HG03575 (cell line): ENCODE measurements around the gene CDR2L.
"Not testable (repeated sequence)": the region's sequence is repeated elsewhere in the genome, so short reads cannot be mapped to it uniquely, and the experiment has no call there.

ENCODE experiments used
- ATAC-seq: cut with Tn5 transposase; IDR thresholded peaks from one replicate; pipeline ENCODE4 v1.9.1; 2021; ENCODE audit not compliant: unreplicated experiment, insufficient number of reproducible peaks, low FRiP score; ENCODE audit errors: extremely low read depth

The CDR2L gene

DNA sequence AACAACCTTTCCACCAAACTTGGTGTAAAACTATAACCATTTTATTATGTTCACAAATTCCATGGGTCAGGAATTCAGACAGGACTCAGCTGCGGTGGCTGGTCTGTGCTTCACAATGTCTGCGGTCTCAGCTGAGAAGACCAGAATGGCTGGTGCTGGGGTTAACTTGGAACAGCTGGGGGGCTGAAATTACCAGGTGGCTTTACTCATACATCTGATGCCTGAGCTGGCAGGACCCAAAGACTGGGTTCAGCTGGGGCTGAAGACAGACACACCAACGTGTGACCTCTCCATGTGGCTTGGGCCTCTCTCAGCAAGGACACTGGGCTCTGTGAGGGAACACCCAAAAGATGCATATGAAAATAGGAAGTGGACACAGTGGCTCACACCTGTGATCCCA is 9.2 kb upstream of the CDR2L start:
- ATAC-seq: no peak

DNA sequence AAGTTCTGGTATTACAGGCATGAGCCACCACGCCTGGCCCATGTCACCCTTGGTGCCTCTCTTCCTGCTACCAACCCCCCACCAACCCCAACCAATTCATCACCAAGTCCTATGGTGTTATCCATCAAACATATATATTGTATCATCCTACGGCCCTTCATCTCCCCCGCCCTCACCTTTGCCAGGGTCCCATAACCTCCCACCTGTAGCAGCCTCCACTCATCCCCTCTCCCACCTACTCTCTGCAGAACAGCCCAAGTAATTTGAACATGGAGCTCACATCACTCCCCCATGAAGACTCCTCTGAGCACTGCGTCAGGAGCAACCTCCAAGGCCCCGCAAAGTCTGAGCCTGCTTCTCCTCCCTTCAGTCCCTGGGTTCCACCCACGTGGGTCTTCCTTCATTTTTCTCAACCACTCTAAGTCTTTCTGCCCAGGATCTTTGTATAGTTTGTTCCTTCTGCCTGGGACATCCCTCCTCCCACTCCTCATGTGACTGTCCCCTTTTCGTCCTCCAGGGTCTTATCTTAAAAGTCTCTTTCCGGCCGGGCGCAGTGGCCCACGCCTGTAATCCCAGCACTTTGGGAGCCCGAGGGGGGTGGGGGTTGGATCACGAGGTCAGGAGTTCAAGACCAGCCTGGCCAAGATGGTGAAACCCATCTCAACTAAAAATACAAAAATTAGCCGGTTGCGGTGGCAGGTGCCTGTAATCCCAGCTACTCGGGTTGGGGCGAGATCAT is 7.9 kb upstream of the CDR2L start:
- ATAC-seq: no peak

DNA sequence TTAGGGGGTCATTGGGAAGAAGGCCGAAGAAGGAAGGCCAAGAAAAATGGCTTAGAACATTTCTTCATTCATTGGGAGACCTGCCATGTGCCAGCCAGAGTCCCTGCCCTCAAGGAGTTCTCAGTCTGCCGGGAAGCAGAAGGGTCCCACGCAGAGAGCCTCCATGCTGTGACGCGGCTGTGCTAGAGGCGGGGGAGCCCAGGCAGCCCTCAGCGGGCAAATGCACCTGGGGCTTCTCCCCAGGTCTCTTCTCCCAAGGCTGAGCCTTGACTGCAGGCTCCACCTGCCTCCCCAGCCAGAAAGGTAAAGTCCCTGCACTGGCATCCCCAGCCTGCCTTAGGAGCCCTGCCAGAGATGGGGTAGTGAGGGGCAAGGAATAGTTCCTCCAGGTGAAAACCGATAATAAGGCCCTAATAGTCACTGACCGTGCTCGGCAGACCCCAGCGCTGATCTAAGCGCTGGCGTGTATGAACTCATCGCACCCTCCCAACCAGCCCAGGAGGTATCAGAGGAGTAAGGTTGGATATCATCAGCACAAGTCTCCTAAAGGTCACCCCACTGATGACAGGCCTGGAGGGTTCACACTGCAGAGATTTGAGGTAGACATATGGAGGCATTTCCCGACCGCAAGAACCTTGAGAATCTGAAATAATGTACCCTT is 6.0 kb upstream of the CDR2L start:
- no peak for ATAC-seq

DNA sequence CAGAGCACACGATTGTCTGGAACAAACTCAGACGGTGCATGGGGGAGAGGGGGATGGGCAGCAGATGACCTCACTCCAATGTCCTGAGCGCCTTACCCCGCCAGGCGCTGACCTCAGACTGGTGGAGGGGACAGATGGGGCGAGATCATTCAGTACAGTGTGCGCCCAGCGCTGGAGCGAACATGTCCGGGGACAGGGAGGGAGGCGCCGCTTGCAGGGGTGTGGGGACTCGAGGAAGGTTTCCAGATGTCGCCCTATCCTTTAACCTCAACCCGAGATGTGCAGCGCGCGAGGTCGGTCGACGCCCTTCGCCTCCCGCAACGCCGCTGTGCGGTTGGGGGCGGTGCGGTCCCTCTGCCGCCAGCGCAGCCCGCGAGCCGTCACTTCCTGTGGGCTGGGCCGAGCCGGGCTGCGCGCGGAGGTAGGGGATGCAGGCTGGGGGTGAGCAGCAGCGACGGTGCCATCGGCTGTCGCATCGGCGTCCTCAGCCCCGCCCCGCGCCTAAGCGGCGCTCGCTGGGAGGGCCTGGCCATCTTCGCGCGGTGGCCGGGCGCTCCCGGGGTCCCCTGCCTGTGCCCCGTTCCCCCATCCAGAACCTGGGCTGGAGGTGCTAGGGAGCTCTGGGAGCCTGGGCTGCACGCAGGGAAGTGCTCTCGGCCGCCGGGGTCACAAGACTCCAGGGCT is 5.3 kb upstream of the CDR2L start:
- ATAC-seq: no peak

DNA sequence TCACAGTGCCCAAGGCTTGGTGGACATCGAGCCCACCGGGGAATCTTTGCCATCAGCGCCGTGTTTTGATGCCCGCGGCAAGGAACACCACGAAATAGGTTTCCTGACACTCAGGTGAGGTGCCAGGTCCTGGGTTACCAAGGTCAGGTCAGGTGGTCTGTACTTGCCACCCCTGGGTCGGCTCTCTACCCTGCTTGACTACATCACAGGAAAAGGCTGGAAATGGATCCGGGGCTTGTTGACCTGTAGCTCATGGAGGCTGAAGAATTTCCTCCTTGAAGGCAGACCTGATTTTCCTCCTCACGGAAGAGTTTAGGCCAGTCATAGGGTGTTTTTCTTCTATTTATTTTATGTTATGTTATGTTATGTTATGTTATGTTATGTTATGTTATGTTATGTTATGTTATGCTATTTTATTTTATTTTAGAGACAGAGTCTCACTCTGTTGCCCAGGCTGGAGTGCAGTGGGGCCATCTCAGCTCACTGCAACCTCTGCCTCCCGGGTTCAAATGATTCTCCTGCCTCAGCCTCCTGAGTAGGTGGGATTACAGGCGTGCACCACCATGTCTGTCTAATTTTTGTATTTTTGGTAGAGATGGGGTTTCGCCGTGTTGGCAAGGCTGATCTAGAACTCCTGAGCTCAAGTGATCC is 4.6 kb upstream of the CDR2L start:
- ATAC-seq: not testable (repeated sequence)

DNA sequence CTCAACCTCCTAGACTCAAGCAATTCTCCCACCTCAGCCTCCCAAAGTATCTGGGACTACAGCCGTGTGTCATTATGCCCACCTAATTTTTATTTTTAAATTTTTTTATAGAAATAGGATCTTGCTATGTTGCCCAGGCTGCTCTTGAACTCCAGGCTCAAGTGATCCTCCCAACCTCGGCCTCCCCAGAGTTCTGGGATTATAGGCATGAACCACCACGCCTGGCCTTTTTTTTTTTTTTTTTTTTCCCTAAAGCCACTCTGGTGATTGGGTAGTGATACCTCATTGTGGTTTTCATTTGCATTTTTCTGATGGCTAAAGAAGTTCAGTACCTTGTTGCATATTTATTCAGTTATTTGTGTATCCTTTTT is 1.2 kb upstream of the CDR2L start:
- ATAC-seq: no peak

DNA sequence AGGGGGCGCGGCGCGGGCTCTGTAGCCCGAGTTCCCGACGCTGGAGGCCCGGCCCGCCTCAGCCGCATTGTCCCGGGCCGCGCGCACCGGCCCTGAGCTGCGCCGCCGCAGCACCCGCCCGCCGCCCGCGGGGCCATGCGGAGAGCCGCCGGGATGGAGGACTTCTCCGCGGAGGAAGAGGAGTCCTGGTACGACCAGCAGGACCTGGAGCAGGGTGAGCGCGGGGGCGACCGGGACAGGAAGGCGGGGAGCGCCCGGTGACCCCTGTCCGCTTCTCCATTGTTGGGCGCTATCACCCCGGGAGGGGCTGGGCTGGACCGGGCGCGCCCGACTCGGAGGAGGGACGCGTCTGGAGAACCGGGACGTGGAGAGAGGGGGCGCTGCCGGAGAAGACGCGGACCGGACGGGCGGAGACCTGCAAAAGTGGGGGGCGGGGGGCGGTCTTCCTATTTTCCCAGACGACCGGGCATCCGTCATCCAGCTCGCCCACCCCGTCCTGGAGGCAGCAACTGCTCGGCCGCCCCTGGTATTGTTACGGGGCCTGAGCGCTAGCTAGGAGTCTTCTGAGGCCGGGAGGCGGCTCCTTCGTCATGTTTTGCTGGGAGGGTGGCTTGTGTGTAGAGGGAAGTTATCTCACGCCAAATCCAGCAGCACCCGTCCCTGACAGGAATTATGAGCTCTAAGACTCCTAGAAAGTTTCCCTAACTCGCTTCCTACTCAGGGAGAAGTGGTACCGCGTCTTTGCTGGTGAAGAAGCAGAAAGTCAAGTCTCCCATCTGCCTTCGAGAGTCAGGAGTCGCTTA is 678 bp downstream of the CDR2L start:
- ATAC-seq: no peak

DNA sequence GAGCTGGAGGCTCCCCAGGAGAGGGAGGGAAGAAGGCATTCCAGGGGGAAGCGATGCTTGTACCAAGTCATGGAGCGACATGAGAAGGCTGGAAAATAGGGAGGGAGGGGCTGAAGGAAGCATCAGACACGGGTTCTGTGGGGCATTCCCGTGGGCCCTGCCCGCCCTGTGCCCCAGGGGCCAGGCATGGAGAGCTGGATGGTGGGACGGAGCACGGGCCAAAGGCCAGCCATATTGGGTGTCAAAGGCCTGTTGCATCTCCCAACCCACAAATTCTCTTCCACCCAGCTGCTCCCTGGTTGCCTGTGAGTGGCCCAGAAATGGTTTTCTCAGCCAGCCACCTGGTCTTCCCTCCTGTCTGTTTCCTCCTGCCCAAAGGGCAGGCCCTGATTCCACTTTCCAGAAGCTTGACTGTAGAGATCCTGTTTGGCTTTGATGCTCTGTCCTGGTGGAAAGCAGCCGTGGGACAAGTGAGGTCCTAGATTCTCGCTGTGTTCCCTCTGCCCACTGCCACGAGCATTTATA is 3.2 kb downstream of the CDR2L start:
- ATAC-seq: no peak

DNA sequence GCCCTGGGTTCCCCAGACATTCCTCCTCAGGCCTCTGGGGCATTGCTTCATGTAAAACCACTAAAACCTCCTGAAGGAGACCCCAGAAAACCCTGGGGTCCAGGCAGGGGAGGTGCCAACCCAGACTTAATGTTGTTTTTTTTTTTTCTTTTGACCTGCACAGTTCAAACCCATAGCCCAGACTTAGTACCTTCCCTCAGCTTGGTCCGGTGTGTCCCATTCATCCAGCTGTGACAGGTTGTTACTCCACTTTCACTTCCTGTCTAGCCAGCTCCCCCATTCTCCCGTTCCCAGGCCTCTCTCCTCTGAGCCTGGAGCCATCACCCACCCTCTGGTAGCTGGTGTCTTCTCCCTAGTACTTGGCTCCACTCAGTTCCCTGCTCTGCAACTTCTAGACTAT is 4.8 kb downstream of the CDR2L start:
- no peak for ATAC-seq

DNA sequence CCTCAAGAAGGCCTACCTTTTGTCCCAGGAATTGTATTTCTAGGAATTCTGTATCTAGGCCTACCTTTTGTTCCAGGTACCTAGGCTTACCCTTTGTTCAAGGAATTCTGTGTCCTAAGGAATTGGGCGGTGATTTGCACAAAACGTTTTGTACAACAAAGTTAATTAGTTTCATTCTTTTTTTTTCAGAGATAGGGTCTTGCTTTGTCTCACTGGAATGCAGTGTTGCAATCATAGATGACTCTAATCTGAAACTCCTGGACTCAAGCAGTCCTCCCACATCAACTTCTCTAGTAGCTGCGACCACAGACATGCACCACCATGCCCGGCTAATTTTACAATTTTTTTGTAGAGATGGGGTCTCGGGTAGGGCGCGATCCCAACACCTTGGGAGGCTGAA is 7.0 kb downstream of the CDR2L start:
- no peak for ATAC-seq

DNA sequence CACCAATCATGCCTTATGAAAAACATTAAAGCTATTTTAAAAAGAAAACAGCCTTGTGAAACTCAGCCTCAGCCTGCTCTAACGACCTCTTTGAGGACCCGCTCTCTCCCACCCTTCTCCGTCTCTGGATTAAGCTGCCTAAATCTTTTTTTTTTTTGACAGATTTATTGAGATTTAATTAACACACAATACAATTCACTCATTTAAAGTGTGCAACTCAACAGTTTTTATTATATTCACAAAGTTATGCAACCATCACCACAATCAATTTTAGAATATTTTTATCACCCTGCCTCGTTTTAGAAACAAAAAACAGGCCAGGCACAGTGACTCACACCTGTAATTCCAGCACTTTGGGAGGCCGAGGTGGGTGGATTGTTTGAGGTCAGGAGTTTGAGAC is 8.4 kb downstream of the CDR2L start:
- no peak for ATAC-seq

DNA sequence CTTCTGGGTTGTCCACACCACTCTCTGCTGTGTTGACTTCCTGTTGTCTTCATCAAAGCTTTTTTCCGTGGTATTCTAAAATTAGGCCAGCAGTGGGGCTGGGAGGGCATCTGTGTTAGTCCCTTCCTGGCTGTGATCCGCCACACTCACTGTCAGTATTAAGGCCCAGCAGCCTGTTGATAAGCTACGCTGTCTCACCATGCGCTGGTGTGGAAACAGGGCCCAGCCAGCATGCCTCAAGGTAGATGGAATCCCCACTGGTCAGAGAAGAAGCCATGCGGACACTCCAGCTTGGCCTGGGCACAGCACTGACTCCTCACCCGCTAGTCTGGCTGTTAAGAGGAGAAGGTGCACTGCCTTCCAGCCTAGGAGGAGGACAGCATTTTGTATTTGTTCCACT is 11.4 kb downstream of the CDR2L start:
- no peak for ATAC-seq

DNA sequence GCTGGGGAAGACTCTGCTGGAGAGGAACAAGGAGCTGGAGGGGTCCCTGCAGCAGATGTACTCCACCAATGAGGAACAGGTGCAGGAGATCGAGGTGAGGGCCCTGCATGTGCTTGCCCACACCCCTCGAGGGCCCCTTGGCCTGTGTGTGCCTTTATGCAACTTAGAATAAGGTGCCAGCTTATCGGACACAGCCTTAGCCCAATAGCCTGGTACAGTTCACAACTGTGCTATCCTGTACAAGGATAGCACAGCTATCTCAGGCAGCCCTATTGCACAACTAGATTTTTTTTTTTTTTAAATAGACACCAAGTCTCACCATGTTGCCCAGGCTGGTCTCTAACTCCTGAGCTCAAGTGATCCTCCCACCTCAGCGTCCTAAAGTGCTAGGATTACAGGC is 12.1 kb downstream of the CDR2L start:
- no peak for ATAC-seq

DNA sequence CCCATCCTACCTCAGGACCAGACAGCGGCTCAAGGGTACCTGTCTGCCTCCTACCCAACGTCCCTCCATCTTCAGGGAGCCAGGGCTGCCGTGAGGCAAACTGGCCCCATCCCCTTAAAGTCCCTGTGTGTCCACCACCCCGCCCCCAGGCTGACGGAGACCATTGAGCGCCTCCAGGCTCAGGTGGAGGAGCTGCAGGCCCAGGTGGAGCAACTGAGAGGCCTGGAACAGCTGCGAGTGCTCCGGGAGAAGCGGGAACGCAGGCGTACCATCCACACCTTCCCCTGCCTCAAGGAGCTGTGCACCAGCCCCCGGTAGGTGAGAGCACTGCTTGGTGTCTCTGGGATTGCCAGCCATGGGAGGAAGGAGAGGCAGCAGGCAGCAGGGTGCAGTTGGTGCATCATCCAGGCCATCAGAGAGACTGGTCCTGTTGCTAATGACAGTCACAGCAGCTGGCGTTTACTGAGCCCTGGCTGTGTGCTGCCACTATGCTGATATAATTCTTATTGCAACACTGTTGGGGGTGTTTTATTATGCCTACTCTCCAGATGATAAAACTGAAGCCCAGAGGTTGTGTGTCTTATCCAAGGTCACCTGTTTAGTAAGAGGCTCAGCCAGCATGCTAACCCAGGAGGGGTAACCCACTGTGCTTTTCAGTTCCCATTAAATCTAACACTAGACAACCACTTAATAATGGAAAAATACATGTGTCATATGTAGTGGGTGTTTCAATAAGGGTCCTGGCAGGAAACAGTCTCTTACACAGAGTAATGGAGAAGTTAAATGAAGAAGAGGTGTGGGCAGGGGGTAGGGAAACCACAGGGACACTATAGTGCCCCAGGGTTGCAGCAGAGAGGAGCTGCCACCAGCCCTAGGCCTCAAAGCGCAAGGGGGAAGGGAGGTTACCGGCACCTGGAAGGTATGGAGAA is 14.7 kb downstream of the CDR2L start:
- no peak for ATAC-seq

DNA sequence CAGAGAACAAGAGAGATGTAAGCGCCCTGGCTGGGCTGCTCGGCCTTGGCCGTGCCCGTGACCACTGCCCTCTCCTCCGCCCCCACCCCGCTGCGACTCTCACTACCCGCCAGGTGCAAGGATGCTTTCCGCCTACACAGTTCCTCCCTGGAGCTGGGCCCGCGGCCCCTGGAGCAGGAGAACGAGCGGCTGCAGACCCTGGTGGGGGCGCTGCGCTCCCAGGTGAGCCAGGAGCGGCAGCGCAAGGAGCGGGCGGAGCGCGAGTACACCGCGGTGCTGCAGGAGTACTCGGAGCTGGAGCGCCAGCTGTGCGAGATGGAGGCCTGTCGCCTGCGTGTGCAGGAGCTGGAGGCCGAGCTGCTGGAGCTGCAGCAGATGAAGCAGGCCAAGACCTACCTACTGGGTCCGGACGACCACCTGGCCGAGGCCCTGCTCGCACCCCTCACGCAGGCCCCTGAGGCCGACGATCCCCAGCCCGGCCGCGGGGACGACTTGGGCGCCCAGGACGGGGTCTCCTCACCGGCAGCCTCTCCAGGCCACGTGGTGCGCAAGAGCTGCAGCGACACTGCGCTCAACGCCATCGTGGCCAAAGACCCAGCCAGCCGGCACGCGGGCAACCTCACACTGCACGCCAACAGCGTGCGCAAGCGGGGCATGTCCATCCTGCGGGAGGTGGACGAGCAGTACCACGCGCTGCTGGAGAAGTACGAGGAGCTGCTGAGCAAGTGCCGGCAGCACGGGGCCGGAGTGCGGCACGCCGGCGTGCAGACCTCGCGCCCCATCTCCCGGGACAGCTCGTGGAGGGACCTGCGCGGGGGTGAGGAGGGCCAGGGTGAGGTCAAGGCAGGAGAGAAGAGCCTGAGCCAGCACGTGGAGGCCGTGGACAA is 15.9 kb downstream of the CDR2L start:
- no peak for ATAC-seq

DNA sequence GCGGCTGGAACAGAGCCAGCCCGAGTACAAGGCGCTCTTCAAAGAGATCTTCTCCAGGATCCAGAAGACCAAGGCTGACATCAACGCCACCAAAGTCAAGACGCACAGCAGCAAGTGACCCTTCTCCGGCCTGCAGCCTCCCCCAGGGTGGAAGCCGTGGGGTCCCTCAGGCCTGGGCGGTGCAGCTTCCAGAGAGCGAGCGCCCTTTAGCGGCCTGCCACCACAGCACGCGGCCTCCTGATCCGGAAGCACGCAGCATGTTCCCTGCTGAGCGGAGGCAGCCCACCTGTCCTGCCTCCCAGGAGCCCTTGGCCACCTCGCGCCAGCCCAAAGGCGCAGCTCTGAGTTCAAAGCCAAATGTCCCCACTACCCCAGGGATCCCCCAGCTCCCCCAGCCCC is 16.5 kb downstream of the CDR2L start:
- ATAC-seq: no peak

DNA sequence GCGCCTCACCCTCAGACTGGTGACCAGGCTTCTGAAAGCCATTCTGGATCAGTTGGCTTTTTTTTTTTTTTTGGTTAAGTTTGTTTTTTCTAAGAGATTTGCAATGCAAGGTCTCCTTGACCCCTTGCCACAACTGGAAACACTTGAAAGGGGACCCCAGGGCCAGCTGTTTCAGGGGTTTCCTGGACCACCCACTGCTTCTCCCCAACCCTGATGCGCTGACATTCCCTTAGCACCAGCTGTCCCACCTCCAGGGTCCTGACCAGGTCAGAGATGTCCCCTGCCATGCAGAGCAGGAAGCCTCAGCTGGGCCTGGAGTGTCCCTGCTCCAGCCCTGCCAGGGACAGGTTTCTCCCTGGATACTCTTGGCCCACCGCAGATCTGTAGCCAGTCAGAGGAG is 16.9 kb downstream of the CDR2L start:
- no peak for ATAC-seq
